ENCODE measurements around the gene GOLGA7B. TPM values are rescaled to one million over a fixed set of nuclear protein-coding genes. Genes with fewer than 3 reads are reported as not detected.

GOLGA7B gene
- total and polyA plus RNA-seq, 9 of the 15 experiments (the other 6 are each of a cell fraction or from before 2014, with no cell fraction given), result 0.03 to 0.07 (median 0.04) TPM; not detected in 3

DNA sequence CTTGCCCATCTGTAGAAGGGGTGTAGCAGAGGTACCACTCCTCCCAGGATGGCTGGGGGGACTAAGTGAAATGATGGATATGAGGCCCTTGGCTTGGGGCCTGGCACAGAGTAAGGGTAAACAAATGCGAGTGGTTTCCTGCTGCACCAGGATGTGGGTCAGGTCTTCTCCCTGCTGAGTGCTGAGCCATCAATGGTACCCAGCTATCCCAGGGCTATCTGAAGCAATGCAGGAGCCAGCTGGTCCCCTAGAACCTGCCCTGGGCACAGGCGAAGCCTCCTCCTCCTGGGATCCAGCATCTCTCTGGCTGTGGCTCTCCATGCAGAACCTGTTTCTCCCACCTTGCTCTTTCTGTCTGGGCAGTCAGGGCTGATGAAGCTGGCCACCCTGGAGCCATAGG lies 20.9 kb upstream of the GOLGA7B start:
- Histone ChIP-seq H2AFZ (ENCODE audit: low read depth, low read length) (no peak overlapping the region), H4K20me1 (replicated peaks; ENCODE audit: control insufficient read depth, insufficient read depth, low read length) (no peaks in the 10 kb centered on the region), H3K9me3 (replicated peaks; ENCODE audit: control insufficient read depth, insufficient read depth, low read depth, low read length) (no peaks in the 10 kb centered on the region), H3K9me1 (ENCODE audit: control insufficient read depth, insufficient read depth, low read length) (no peaks in the 10 kb centered on the region), H3K27me3 (ENCODE audit: control insufficient read depth in 2 of 2, insufficient read depth in 2 of 2, low read length in 2 of 2) (peaks cover 0 to 36% of the 10 kb centered on the region in 2 experiments; a peak in 3 of 5 replicates), H3K4me2 (ENCODE audit: insufficient read depth, low read length) (no peak overlapping the region), H3K9ac (ENCODE audit: insufficient read depth in 1 of 2, low read depth in 2 of 2, low read length in 2 of 2) (no peak overlapping the region), H3K27ac (ENCODE audit: extremely low read depth, low read depth, low read length) (no peak overlapping the region), H3K36me3 (ENCODE audit: control insufficient read depth, insufficient read depth, low read length) (no peaks in the 10 kb centered on the region), H3K4me3 (no peak overlapping the region), H3K4me1 (replicated peaks in 1 of 2; ENCODE audit: control insufficient read depth in 2 of 2, insufficient read depth in 2 of 2, low read length in 2 of 2) (peaks cover 0 to 5% of the 10 kb centered on the region in 2 experiments; a peak in 2 of 5 replicates), H3K79me2 (ENCODE audit: control insufficient read depth, insufficient read depth, low read length) (no peaks in the 10 kb centered on the region)
- BruUV-seq (replicated peaks), result no TSS peak
- intact Hi-C loops (cut with micrococcal nuclease), result no loop called here
- in situ Hi-C loops (cut with MboI), result no loop called here
- DNase-seq (ENCODE audit: extremely low read depth in 1 of 4, low spot score in 3 of 4) (no peak), FAIRE-seq (no peak), ATAC-seq (no peak)
- POLR2A ChIA-PET, result no interaction called here
- WGBS (ENCODE audit: insufficient coverage, low coverage, missing lambda C conversion rate), result 0% methylated on average over 1 of the region's 2 CpGs
- CTCF ChIA-PET (ENCODE audit: low intra/inter-chr PET ratio), result interaction anchor here (0.8 kb wide), 1 partner anchor 38 kb away, joined by 3 read pairs; no protein-coding TSS in a partner anchor
- TF ChIP-seq, protein P1, sequence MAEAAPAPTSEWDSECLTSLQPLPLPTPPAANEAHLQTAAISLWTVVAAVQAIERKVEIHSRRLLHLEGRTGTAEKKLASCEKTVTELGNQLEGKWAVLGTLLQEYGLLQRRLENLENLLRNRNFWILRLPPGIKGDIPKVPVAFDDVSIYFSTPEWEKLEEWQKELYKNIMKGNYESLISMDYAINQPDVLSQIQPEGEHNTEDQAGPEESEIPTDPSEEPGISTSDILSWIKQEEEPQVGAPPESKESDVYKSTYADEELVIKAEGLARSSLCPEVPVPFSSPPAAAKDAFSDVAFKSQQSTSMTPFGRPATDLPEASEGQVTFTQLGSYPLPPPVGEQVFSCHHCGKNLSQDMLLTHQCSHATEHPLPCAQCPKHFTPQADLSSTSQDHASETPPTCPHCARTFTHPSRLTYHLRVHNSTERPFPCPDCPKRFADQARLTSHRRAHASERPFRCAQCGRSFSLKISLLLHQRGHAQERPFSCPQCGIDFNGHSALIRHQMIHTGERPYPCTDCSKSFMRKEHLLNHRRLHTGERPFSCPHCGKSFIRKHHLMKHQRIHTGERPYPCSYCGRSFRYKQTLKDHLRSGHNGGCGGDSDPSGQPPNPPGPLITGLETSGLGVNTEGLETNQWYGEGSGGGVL (CRISPR knock-in tag; IDR thresholded peaks at IDR 0.05), result no peak
- TF ChIP-seq ZFX (CRISPR knock-in tag; IDR thresholded peaks at IDR 0.05) (no peak), ZNF140 (CRISPR knock-in tag; IDR thresholded peaks at IDR 0.05) (no peak), BMI1 (IDR thresholded peaks at IDR 0.05; ENCODE audit: low read length) (no peak), ARHGAP35 (IDR thresholded peaks at IDR 0.05; ENCODE audit: partially characterized antibody) (no peak), BHLHE40 (IDR thresholded peaks at IDR 0.05; ENCODE audit: low read length) (no peak), MITF (IDR thresholded peaks at IDR 0.05) (no peak)
- TF ChIP-seq, protein P2, sequence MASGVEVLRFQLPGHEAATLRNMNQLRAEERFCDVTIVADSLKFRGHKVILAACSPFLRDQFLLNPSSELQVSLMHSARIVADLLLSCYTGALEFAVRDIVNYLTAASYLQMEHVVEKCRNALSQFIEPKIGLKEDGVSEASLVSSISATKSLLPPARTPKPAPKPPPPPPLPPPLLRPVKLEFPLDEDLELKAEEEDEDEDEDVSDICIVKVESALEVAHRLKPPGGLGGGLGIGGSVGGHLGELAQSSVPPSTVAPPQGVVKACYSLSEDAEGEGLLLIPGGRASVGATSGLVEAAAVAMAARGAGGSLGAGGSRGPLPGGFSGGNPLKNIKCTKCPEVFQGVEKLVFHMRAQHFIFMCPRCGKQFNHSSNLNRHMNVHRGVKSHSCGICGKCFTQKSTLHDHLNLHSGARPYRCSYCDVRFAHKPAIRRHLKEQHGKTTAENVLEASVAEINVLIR (CRISPR knock-in tag; IDR thresholded peaks at IDR 0.05), result no peak
- TF ChIP-seq, protein P3, sequence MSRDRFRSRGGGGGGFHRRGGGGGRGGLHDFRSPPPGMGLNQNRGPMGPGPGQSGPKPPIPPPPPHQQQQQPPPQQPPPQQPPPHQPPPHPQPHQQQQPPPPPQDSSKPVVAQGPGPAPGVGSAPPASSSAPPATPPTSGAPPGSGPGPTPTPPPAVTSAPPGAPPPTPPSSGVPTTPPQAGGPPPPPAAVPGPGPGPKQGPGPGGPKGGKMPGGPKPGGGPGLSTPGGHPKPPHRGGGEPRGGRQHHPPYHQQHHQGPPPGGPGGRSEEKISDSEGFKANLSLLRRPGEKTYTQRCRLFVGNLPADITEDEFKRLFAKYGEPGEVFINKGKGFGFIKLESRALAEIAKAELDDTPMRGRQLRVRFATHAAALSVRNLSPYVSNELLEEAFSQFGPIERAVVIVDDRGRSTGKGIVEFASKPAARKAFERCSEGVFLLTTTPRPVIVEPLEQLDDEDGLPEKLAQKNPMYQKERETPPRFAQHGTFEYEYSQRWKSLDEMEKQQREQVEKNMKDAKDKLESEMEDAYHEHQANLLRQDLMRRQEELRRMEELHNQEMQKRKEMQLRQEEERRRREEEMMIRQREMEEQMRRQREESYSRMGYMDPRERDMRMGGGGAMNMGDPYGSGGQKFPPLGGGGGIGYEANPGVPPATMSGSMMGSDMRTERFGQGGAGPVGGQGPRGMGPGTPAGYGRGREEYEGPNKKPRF (IDR thresholded peaks at IDR 0.05; ENCODE audit: low read depth, low read length), result no peak

All from K562 (cell line).